Stimulated activated CD4-positive, alpha-beta T cell treated with anti-CD3 and anti-CD28 coated beads, Interleukin-12 subunit alpha, Interleukin-12 subunit beta, amount 100 ng/mL, for 48 hours (primary cell): Measurements from ENCODE around the gene MC3R.
A peak's percentile ranks its signal among the peaks of the same experiment; 100 is the strongest.
"Not testable (repeated sequence)": the region's sequence is repeated elsewhere in the genome, so short reads cannot be mapped to it uniquely, and the experiment has no call there.

Source experiments
- DNase-seq, 3 donors: peaks; one replicate each; pipeline ENCODE4 v3.0.0-alpha.2; 2020; ENCODE audit warnings: low read depth in 2 of 3, low spot score in 1 of 3

Gene MC3R

DNA sequence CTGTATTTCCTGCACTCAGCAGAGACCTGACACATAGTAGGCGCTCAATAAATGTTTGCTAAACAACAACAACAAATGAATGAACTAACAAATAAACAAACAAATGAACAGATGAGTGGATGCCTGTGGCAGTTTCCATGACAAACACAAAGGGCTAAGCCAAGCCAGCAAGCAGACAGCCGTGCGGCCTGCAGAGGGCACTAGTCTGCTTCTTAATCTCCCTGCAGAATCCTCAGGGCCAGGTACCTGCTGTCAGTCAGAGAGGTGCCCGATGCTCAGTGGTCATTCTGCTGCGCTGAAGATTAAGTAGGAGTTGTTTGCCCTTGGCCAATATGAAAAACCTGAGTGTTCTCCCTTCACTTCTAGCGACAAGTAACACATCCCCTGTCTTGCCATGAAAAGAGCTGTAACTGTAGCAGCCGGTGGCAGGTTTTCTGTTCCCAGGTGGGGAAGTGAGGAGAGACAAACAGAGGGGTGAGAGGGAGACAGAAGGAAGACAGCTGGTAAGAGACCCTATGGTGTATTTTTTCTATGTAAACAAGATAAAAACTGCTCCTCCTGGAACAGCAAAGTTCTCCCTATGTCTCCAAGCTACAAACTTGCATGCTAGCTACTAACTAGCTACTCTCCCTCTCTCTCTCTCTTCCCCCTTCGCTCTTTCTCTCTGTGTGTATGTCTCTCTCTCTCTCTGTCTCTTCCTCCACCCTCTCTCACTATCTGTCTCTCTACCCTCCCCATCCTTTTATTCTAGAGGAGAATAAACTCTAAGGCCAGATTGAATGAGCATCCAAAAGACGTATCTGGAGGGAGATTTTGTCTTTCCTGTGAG, at the start of gene MC3R:
MC3R (plus strand) TSS at position 779 of the 829 bp plus-strand sequence. CDS start 112 bp downstream, outside the sequence.
- peak in 2 of 3 donors; percentile 21 to 30 for DNase-seq

GRCh38 chr20:56200456-56200855, 48.1 kb upstream of the MC3R start:
- peak in 1 of 3 donors; percentile 2 for DNase-seq

GRCh38 chr20:56202493-56203077, 45.9 kb upstream of the MC3R start:
- no peak for DNase-seq

DNA sequence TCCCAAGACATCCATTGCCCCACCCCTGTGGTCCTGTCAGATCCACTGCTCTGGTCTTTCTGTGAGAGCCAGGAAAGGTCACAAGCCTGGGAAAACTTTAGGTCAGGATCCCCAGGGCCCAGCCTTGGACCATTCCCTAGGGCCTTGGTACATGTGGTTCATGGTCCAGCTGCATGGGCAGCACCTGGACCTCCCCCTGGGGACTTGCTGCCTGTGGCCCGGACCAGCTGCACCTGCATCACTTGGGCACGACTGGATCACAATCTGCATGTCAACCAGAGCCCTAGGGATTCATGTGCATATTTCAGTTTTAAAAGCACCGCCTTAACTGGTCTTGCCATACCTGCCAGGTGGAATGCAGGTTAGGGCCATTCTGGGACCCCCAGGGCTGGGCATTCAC, 44.3 kb upstream of the MC3R start:
- no peak for DNase-seq

DNA sequence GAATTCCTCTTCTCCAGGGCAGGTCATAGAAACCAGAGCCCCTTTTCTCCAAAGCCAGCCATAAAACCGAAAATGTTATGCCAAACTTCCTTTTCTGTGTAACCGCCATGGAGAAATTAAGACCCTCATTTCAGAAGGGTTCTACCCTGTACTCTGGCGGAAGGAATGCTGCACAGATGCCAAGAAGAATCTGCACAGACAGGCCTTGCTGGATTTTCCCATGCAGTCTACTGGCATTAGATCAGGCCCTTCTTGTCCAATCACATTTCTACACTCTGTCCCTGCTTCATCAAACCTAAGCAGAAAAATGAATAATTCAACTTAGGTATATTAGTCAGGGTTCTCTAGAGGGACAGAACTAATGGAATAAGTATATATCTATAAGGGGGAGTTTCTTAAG, 43.2 kb upstream of the MC3R start:
- no peak for DNase-seq

DNA sequence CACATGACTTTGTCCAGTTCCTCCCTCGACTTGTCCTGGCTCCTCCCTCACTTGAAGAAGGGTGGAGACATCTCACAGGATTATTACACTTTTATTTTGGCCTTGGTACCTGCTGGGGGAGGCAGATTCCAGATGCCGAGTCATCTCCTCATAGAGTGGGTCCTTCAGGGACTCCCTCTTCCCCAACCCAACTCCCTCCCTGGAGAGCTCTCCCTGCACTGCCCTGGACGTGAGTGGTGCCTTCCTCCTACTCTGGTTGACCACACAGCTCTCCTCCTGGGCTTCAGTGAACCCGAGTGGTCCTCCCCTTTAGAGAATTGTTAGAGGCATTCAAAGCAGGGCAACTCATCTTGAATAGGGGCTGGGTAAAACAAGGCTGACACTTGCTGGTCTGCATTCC, 40.9 kb upstream of the MC3R start:
- DNase-seq = no peak

DNA sequence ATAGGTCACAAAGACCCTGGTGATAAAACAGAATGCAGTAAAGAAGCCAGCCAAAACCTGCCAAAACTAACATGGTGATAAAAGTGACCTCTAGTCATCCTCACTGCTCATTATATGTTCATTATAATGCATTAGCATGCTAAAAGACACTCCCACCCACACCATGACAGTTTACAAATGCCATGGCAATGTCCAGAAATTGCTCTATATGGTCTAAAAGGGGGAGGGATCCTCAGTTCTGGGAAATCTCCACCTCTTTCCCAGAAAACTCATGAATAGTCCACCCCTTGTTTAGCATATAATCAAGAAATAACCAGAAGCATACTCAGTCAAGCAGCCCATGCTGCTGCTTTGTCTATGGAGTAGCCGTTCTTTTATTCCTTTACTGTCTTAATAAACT, 40.4 kb upstream of the MC3R start:
- no peak for DNase-seq

GRCh38 chr20:56211051-56211450, 37.5 kb upstream of the MC3R start:
- DNase-seq = no peak

GRCh38 chr20:56212091-56212490, 36.4 kb upstream of the MC3R start:
- no peak for DNase-seq

DNA sequence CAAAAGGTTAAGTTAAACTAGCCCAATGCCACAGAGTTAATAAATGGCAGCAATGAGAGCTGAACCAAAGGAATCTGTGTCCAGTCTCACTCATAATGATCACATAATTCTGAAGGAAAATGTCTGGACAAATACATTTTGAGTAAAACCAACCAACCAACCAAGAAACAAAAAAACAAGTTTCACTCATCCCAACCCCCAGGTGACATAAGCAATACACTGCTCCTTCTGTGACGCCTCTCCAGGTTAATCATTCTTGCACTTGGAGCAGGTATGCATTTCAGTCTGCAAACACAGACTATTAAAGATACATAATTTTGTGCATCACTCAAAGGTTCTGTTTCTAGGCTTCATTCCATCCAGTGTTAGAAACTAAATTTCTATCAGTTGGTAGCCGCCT, 35.2 kb upstream of the MC3R start:
- no peak for DNase-seq

DNA sequence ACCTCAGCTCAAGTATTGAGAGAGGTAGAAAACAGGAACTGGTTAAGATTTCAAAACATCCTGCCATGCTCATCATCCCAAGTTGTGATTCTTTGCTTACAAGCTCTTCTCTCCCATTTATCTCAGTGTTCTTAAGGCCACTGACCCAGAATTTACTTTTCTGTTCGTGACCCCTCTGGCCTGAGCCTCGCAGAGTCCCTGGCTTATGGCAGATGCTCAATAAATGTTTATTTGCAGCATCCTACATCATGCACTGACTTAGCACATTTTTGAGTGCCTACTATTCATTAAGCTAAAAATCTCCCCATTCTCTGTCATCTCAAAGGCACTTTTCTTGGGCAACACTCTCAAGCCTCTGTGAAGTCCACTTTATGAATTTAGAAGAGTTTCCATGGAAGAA, 33.4 kb upstream of the MC3R start:
- DNase-seq = no peak

DNA sequence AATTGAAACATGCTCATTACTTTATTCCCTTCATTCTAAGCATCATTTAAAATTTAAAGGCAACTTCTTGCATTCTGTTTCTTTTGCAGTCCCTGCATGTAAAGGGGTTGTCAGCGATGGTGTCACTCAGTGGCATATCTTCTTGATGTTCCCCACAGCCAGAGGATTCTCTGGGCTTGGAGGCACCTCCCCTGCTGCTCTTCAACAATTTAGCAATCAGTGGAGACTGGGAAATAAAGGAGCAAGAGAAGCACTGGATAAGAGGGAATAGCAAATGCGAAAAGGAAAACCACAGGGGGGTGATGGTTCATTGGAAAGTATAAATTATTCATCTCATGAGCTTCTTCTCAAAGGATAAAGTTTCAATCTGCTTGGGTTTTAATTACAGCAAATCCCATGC, 30.7 kb upstream of the MC3R start:
- no peak for DNase-seq

GRCh38 chr20:56221186-56221585, 27.3 kb upstream of the MC3R start:
- DNase-seq = not testable (repeated sequence)

- no peak for DNase-seq
Measured at GRCh38 chr20:56222201-56222600, 26.3 kb upstream of the MC3R start.

GRCh38 chr20:56222945-56223344, 25.6 kb upstream of the MC3R start:
- no peak for DNase-seq

DNA sequence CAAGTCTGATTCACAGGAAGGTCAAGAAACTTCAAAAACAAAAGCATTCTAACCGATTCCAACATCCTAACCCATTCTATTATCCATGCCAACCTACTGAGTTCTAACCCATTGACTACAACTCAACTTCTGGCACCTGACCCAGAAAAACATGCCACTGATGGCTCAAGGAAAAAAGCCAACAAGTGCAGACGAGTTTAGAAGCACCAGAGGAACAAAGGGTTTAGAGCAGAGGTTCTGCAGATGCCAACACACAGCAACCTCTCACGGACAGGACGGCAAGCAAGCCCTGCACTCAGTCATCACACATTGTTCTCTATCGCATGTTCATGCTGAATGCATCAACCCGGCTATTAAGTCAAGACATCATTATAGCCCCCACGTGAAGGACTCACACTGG, 25.2 kb upstream of the MC3R start:
- no peak for DNase-seq

- no peak for DNase-seq
Measured at GRCh38 chr20:56228021-56228420, 20.5 kb upstream of the MC3R start.

- no peak for DNase-seq
Measured at GRCh38 chr20:56229812-56230211, 18.7 kb upstream of the MC3R start.

- no peak for DNase-seq
Measured at GRCh38 chr20:56234110-56234509, 14.4 kb upstream of the MC3R start.

DNA sequence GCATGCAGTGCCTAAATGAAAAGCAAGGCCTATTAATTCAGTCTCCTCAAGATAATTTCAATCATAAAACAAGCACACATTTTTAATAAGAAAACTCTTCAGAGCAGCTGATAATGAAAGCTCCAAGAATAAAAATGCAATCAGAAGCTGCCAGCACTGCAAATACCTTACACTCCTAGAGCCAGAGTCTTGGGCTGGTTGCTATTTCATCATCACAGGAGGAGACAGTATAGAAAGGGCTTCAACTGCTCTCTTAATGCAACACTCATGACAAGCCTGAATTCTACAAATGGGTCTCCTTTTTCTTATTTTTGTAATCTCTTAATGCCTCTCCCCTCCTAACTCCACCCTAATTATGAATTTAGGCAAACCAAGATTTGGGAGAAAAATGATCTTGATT, 11.2 kb upstream of the MC3R start:
- DNase-seq = no peak

DNA sequence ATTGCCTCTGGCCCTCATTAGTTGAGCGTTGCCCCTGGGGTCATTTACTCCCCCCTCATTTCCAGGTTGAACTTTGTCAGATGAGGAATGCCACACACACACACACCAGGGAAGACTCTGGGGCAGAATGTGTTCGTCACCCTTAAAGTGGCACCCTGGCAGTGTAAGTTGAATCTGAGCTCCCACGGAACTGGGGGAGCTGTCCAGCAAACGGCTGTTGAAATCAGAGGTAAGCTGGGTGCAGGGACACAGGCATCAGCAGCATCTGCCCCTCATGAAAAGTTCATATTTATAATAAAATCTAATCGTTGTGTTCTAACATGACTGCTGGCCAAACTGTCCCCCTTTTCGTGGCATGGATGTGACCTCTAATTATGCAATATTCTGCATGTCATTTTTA, 4.3 kb upstream of the MC3R start:
- no peak for DNase-seq

DNA sequence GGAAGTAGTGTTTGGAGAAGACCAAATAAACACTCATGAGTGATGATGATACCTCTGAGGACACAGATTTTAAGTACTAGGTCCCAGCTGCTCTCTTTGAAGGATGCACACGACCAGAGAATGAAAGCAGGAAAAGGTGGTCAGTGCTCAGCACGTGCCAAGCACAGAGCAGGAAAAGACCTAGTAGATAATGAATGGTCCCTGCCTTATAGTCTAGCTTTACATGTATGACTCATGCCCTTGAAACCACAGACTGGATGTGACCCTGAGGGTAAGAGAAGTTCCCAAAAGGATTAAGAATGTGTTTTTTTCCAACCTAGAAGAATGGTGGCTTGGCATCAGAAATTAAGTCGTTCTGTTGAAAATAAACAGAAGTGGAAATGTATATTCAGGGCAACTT, 2.8 kb upstream of the MC3R start:
- no peak for DNase-seq
